Thyroid gland (tissue), 4 donors: ENCODE data around the gene RNF13.

Source experiments
- POLR2A ChIP-seq, 2 donors: fragments of 450-650 bp; IDR thresholded peaks; one replicate each; pipeline ENCODE4 v1.6.1; 2017; ENCODE audit warnings: antibody characterized with exemption in 2 of 2, mild to moderate bottlenecking in 2 of 2, moderate library complexity in 1 of 2
- TF ChIP-seq, protein P1 (sequence below), 6 experiments: fragments of 200-600 bp in 3 of 6; fragments of 450-650 bp in 3 of 6; sonication (generic) in 3 of 6; IDR thresholded peaks; one replicate each; pipeline ENCODE4 v1.5.1; 2016 to 2019; ENCODE audit warnings: antibody characterized with exemption in 6 of 6, mild to moderate bottlenecking in 2 of 6, inconsistent platforms in 1 of 6, moderate library complexity in 1 of 6

DNA sequence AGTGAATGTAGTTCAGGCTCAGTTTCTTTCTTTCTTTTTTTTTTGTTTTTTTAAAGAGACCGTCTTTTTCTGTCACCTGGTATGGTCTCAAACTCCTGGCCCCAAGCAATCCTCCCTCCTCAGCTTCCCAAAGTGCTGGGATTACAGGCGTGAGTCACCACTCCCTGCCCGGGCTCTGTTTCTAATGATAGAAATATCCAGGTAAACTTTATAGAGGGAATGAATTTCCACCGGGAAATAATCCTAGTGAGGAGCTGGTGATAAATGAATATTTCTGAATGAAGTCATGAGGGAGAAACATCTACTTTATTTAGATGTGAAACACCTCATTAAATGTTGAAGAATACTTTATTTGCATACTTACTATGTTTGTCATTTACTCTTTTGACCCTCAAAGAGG lies 7.2 kb downstream of the RNF13 start:
- TF ChIP-seq, protein P1, sequence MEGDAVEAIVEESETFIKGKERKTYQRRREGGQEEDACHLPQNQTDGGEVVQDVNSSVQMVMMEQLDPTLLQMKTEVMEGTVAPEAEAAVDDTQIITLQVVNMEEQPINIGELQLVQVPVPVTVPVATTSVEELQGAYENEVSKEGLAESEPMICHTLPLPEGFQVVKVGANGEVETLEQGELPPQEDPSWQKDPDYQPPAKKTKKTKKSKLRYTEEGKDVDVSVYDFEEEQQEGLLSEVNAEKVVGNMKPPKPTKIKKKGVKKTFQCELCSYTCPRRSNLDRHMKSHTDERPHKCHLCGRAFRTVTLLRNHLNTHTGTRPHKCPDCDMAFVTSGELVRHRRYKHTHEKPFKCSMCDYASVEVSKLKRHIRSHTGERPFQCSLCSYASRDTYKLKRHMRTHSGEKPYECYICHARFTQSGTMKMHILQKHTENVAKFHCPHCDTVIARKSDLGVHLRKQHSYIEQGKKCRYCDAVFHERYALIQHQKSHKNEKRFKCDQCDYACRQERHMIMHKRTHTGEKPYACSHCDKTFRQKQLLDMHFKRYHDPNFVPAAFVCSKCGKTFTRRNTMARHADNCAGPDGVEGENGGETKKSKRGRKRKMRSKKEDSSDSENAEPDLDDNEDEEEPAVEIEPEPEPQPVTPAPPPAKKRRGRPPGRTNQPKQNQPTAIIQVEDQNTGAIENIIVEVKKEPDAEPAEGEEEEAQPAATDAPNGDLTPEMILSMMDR (IDR thresholded peaks at IDR 0.05) = no peak
- TF ChIP-seq POLR2A (IDR thresholded peaks at IDR 0.05) = no peak
